Measurements from ENCODE around the gene GYPC.

GYPC gene

GRCh38 chr2:126731353-126731752 is 75.4 kb downstream of the GYPC start:
- no peaks in the 10 kb centered on the region for H3K9me3 ChIP-seq (ENCODE audit: insufficient read depth, low read depth, low read length)
- no peak for TF ChIP-seq CTCF (conservative IDR thresholded peaks at IDR 0.05; ENCODE audit: low read length)
- no peak for TF ChIP-seq EZH2phosphoT487 (IDR thresholded peaks at IDR 0.05; ENCODE audit: borderline replicate concordance)

GRCh38 chr2:126732682-126733245 is 76.8 kb downstream of the GYPC start:
- H4K20me1 ChIP-seq (ENCODE audit: insufficient read depth, low read length, poor library complexity, severe bottlenecking), result no peaks in the 10 kb centered on the region
- H3K4me1 ChIP-seq (ENCODE audit: insufficient read depth, low read length, poor library complexity, severe bottlenecking), result peaks cover 13% of the 10 kb centered on the region
- H3F3A ChIP-seq (ENCODE audit: low read depth), result no peaks in the 10 kb centered on the region
- no peaks in the 10 kb centered on the region for H3K79me2 ChIP-seq (ENCODE audit: insufficient read depth, low read length)
- H3K36me3 ChIP-seq (ENCODE audit: insufficient read depth, low read length), result no peaks in the 10 kb centered on the region
- H3K27me3 ChIP-seq (ENCODE audit: insufficient read depth, low read length, poor library complexity, severe bottlenecking), result no peaks in the 10 kb centered on the region
- H3K9me2 ChIP-seq (replicated peaks; ENCODE audit: low read depth, low read length), result no peaks in the 10 kb centered on the region
- H3K9ac ChIP-seq (ENCODE audit: low read depth, low read length, poor library complexity, severe bottlenecking), result no peak overlapping the region
- no peaks in the 10 kb centered on the region for H3K9me3 ChIP-seq (ENCODE audit: insufficient read depth, low read depth, low read length)
- no peak overlapping the region for H3K4me3 ChIP-seq (ENCODE audit: low read length, poor library complexity, severe bottlenecking)
- TF ChIP-seq EZH2phosphoT487 (IDR thresholded peaks at IDR 0.05; ENCODE audit: borderline replicate concordance) (no peak), CTCF (conservative IDR thresholded peaks at IDR 0.05; ENCODE audit: low read length) (no peak)
- no peak overlapping the region for H2AFZ ChIP-seq (ENCODE audit: low read length)
- no peak overlapping the region for H3K4me2 ChIP-seq (ENCODE audit: low read depth, low read length, poor library complexity, severe bottlenecking)

More at GRCh38 chr2:126731353-126731752, 75.4 kb downstream of the GYPC start:
- H3K9ac ChIP-seq (ENCODE audit: low read depth, low read length, poor library complexity, severe bottlenecking), result no peak overlapping the region
- no peaks in the 10 kb centered on the region for H3K79me2 ChIP-seq (ENCODE audit: insufficient read depth, low read length)
- no peak overlapping the region for H3K4me3 ChIP-seq (ENCODE audit: low read length, poor library complexity, severe bottlenecking)
- no peaks in the 10 kb centered on the region for H3K9me2 ChIP-seq (replicated peaks; ENCODE audit: low read depth, low read length)
- no peaks in the 10 kb centered on the region for H4K20me1 ChIP-seq (ENCODE audit: insufficient read depth, low read length, poor library complexity, severe bottlenecking)
- H3K36me3 ChIP-seq (ENCODE audit: insufficient read depth, low read length), result no peaks in the 10 kb centered on the region
- H3K4me2 ChIP-seq (ENCODE audit: low read depth, low read length, poor library complexity, severe bottlenecking), result no peak overlapping the region
- no peaks in the 10 kb centered on the region for H3F3A ChIP-seq (ENCODE audit: low read depth)
- peaks cover 7% of the 10 kb centered on the region for H3K4me1 ChIP-seq (ENCODE audit: insufficient read depth, low read length, poor library complexity, severe bottlenecking)
- no peaks in the 10 kb centered on the region for H3K27me3 ChIP-seq (ENCODE audit: insufficient read depth, low read length, poor library complexity, severe bottlenecking)
- H2AFZ ChIP-seq (ENCODE audit: low read length), result no peak overlapping the region

GRCh38 chr2:126733795-126734194 is 77.8 kb downstream of the GYPC start:
- no peaks in the 10 kb centered on the region for H3K9me2 ChIP-seq (replicated peaks; ENCODE audit: low read depth, low read length)
- no peaks in the 10 kb centered on the region for H3K27me3 ChIP-seq (ENCODE audit: insufficient read depth, low read length, poor library complexity, severe bottlenecking)
- TF ChIP-seq CTCF (conservative IDR thresholded peaks at IDR 0.05; ENCODE audit: low read length) (no peak), EZH2phosphoT487 (IDR thresholded peaks at IDR 0.05; ENCODE audit: borderline replicate concordance) (no peak)
- no peak overlapping the region for H3K4me3 ChIP-seq (ENCODE audit: low read length, poor library complexity, severe bottlenecking)
- H3F3A ChIP-seq (ENCODE audit: low read depth), result no peaks in the 10 kb centered on the region
- H2AFZ ChIP-seq (ENCODE audit: low read length), result no peak overlapping the region
- H3K36me3 ChIP-seq (ENCODE audit: insufficient read depth, low read length), result no peaks in the 10 kb centered on the region
- H3K9me3 ChIP-seq (ENCODE audit: insufficient read depth, low read depth, low read length), result no peaks in the 10 kb centered on the region
- no peak overlapping the region for H3K4me2 ChIP-seq (ENCODE audit: low read depth, low read length, poor library complexity, severe bottlenecking)
- no peaks in the 10 kb centered on the region for H4K20me1 ChIP-seq (ENCODE audit: insufficient read depth, low read length, poor library complexity, severe bottlenecking)
- H3K4me1 ChIP-seq (ENCODE audit: insufficient read depth, low read length, poor library complexity, severe bottlenecking), result peaks cover 13% of the 10 kb centered on the region
- H3K9ac ChIP-seq (ENCODE audit: low read depth, low read length, poor library complexity, severe bottlenecking), result no peak overlapping the region
- H3K79me2 ChIP-seq (ENCODE audit: insufficient read depth, low read length), result no peaks in the 10 kb centered on the region
